Activated naive CD4-positive, alpha-beta T cell treated with anti-CD3 and anti-CD28 coated beads, Interleukin-2, amount 50 U/mL, for 24 hours (primary cell): Measurements from ENCODE around the gene RUNX1.

Experiments
- H3K27ac Mint-ChIP-seq: one replicate; pipeline ENCODE4 v1.8.0; 2021; ENCODE audit warnings: mild to moderate bottlenecking, mixed read lengths
- H3K27me3 Mint-ChIP-seq: one replicate; pipeline ENCODE4 v1.8.0; 2021; ENCODE audit warnings: mixed read lengths
- H3K36me3 Mint-ChIP-seq: one replicate; pipeline ENCODE4 v1.8.0; 2021; ENCODE audit warnings: mixed read lengths
- H3K4me1 Mint-ChIP-seq: one replicate; pipeline ENCODE4 v1.8.0; 2021; ENCODE audit warnings: mixed read lengths
- H3K4me3 Mint-ChIP-seq: one replicate; pipeline ENCODE4 v1.8.0; 2021; ENCODE audit warnings: mild to moderate bottlenecking, mixed read lengths
- H3K9me3 Mint-ChIP-seq: one replicate; pipeline ENCODE4 v1.8.0; 2021; ENCODE audit warnings: mixed read lengths

Gene RUNX1

GRCh38 chr21:34885125-34885524 lies 164.0 kb downstream of the RUNX1 start:
- peak overlapping the region; percentile 99 for H3K4me3 Mint-ChIP-seq
- H3K9me3 Mint-ChIP-seq, result no peaks in the 10 kb centered on the region
- no peaks in the 10 kb centered on the region for H3K27me3 Mint-ChIP-seq
- H3K4me1 Mint-ChIP-seq, result peaks cover 50% of the 10 kb centered on the region
- H3K36me3 Mint-ChIP-seq, result peaks cover 22% of the 10 kb centered on the region
- H3K27ac Mint-ChIP-seq, result peak overlapping the region; percentile 76

- Mint-ChIP-seq H3K27ac (peak overlapping the region; percentile 72), H3K36me3 (peaks cover 27% of the 10 kb centered on the region), H3K9me3 (no peaks in the 10 kb centered on the region), H3K27me3 (no peaks in the 10 kb centered on the region), H3K4me3 (peak overlapping the region; percentile 70), H3K4me1 (peaks cover 57% of the 10 kb centered on the region)
Observed at GRCh38 chr21:34884346-34884929, 164.7 kb downstream of the RUNX1 start.

- Mint-ChIP-seq H3K4me1 (peaks cover 59% of the 10 kb centered on the region), H3K27ac (peak overlapping the region; percentile 86)
Observed at GRCh38 chr21:34883491-34884271, 165.4 kb downstream of the RUNX1 start.

GRCh38 chr21:34882719-34883131 lies 166.4 kb downstream of the RUNX1 start:
- Mint-ChIP-seq H3K9me3 (no peaks in the 10 kb centered on the region), H3K27ac (peak overlapping the region; percentile 86), H3K4me3 (peak overlapping the region; percentile 70), H3K36me3 (peaks cover 35% of the 10 kb centered on the region), H3K4me1 (peaks cover 63% of the 10 kb centered on the region), H3K27me3 (no peaks in the 10 kb centered on the region)

More at GRCh38 chr21:34883491-34884271, 165.4 kb downstream of the RUNX1 start:
- Mint-ChIP-seq H3K9me3 (no peaks in the 10 kb centered on the region), H3K27me3 (no peaks in the 10 kb centered on the region), H3K4me3 (peak overlapping the region; percentile 70), H3K36me3 (peaks cover 28% of the 10 kb centered on the region)

- peaks cover 36% of the 10 kb centered on the region for H3K36me3 Mint-ChIP-seq
- H3K27ac Mint-ChIP-seq, result peak overlapping the region; percentile 91
- H3K4me1 Mint-ChIP-seq, result peaks cover 62% of the 10 kb centered on the region
- no peaks in the 10 kb centered on the region for H3K9me3 Mint-ChIP-seq
- H3K4me3 Mint-ChIP-seq, result peak overlapping the region; percentile 70
- H3K27me3 Mint-ChIP-seq, result no peaks in the 10 kb centered on the region
Observed at GRCh38 chr21:34881839-34882371, 167.2 kb downstream of the RUNX1 start.

GRCh38 chr21:34881421-34881820 lies 167.7 kb downstream of the RUNX1 start:
- peaks cover 36% of the 10 kb centered on the region for H3K36me3 Mint-ChIP-seq
- peak overlapping the region; percentile 91 for H3K27ac Mint-ChIP-seq
- H3K4me3 Mint-ChIP-seq, result peak overlapping the region; percentile 39
- H3K4me1 Mint-ChIP-seq, result peaks cover 62% of the 10 kb centered on the region
- H3K9me3 Mint-ChIP-seq, result no peaks in the 10 kb centered on the region
- H3K27me3 Mint-ChIP-seq, result no peaks in the 10 kb centered on the region

- no peaks in the 10 kb centered on the region for H3K9me3 Mint-ChIP-seq
- H3K27me3 Mint-ChIP-seq, result no peaks in the 10 kb centered on the region
- peaks cover 41% of the 10 kb centered on the region for H3K36me3 Mint-ChIP-seq
- no peak overlapping the region for H3K4me3 Mint-ChIP-seq
- H3K27ac Mint-ChIP-seq, result no peak overlapping the region
- peaks cover 66% of the 10 kb centered on the region for H3K4me1 Mint-ChIP-seq
Observed at GRCh38 chr21:34880401-34880800, 168.7 kb downstream of the RUNX1 start.

- Mint-ChIP-seq H3K4me3 (no peak overlapping the region), H3K27ac (peak overlapping the region; percentile 38), H3K4me1 (peaks cover 64% of the 10 kb centered on the region), H3K27me3 (no peaks in the 10 kb centered on the region), H3K36me3 (peaks cover 40% of the 10 kb centered on the region), H3K9me3 (no peaks in the 10 kb centered on the region)
Observed at GRCh38 chr21:34878940-34879339, 170.2 kb downstream of the RUNX1 start.

- Mint-ChIP-seq H3K36me3 (peaks cover 37% of the 10 kb centered on the region), H3K27ac (peak overlapping the region; percentile 38)
Observed at GRCh38 chr21:34878501-34878900, 170.6 kb downstream of the RUNX1 start.

GRCh38 chr21:34877485-34878128 lies 171.5 kb downstream of the RUNX1 start:
- Mint-ChIP-seq H3K27me3 (no peaks in the 10 kb centered on the region), H3K27ac (peak overlapping the region; percentile 80), H3K36me3 (peaks cover 29% of the 10 kb centered on the region), H3K9me3 (no peaks in the 10 kb centered on the region), H3K4me3 (no peak overlapping the region), H3K4me1 (peaks cover 57% of the 10 kb centered on the region)

More at GRCh38 chr21:34878501-34878900, 170.6 kb downstream of the RUNX1 start:
- Mint-ChIP-seq H3K4me1 (peaks cover 61% of the 10 kb centered on the region), H3K27me3 (no peaks in the 10 kb centered on the region), H3K9me3 (no peaks in the 10 kb centered on the region), H3K4me3 (no peak overlapping the region)

GRCh38 chr21:34875830-34876229 lies 173.3 kb downstream of the RUNX1 start:
- Mint-ChIP-seq H3K4me3 (no peak overlapping the region), H3K4me1 (peaks cover 45% of the 10 kb centered on the region), H3K27me3 (no peaks in the 10 kb centered on the region), H3K36me3 (peaks cover 25% of the 10 kb centered on the region), H3K27ac (no peak overlapping the region), H3K9me3 (no peaks in the 10 kb centered on the region)

- Mint-ChIP-seq H3K4me1 (peaks cover 43% of the 10 kb centered on the region), H3K4me3 (no peak overlapping the region), H3K36me3 (peaks cover 25% of the 10 kb centered on the region)
Observed at GRCh38 chr21:34874684-34875513, 174.2 kb downstream of the RUNX1 start.

GRCh38 chr21:34871026-34871908 lies 177.8 kb downstream of the RUNX1 start:
- Mint-ChIP-seq H3K4me3 (no peak overlapping the region), H3K36me3 (peaks cover 13% of the 10 kb centered on the region), H3K9me3 (no peaks in the 10 kb centered on the region), H3K27ac (peak overlapping the region; percentile 38), H3K4me1 (peaks cover 51% of the 10 kb centered on the region), H3K27me3 (no peaks in the 10 kb centered on the region)

More at GRCh38 chr21:34874684-34875513, 174.2 kb downstream of the RUNX1 start:
- H3K27me3 Mint-ChIP-seq, result no peaks in the 10 kb centered on the region
- no peaks in the 10 kb centered on the region for H3K9me3 Mint-ChIP-seq
- peak overlapping the region; percentile 52 for H3K27ac Mint-ChIP-seq

- H3K36me3 Mint-ChIP-seq, result peaks cover 14% of the 10 kb centered on the region
- H3K27ac Mint-ChIP-seq, result no peak overlapping the region
- H3K4me3 Mint-ChIP-seq, result no peak overlapping the region
- H3K9me3 Mint-ChIP-seq, result no peaks in the 10 kb centered on the region
- no peaks in the 10 kb centered on the region for H3K27me3 Mint-ChIP-seq
- peaks cover 56% of the 10 kb centered on the region for H3K4me1 Mint-ChIP-seq
Observed at GRCh38 chr21:34870246-34870645, 178.9 kb downstream of the RUNX1 start.
